Forelimb muscle (tissue), 1 donor: ENCODE measurements around the gene RAB5A. TPM values are rescaled to one million over a fixed set of nuclear protein-coding genes. Genes with fewer than 3 reads are reported as not detected.
"Not testable (repeated sequence)": the region's sequence is repeated elsewhere in the genome, so short reads cannot be mapped to it uniquely, and the experiment has no call there.

Experiments
- DNase-seq: peaks from one replicate; pipeline ENCODE4 v3.0.0-alpha.2; 2013; ENCODE audit warnings: low read depth
- polyA plus RNA-seq: library from polyadenylated mRNA; unstranded; fragments of 120-200 nt; gene quantifications from one replicate; pipeline ENCODE4 v1.2.1, GENCODE V29; 2013; ENCODE audit not compliant: insufficient read length

Gene RAB5A
- polyA plus RNA-seq, 1 donor = 35.4 TPM

DNA sequence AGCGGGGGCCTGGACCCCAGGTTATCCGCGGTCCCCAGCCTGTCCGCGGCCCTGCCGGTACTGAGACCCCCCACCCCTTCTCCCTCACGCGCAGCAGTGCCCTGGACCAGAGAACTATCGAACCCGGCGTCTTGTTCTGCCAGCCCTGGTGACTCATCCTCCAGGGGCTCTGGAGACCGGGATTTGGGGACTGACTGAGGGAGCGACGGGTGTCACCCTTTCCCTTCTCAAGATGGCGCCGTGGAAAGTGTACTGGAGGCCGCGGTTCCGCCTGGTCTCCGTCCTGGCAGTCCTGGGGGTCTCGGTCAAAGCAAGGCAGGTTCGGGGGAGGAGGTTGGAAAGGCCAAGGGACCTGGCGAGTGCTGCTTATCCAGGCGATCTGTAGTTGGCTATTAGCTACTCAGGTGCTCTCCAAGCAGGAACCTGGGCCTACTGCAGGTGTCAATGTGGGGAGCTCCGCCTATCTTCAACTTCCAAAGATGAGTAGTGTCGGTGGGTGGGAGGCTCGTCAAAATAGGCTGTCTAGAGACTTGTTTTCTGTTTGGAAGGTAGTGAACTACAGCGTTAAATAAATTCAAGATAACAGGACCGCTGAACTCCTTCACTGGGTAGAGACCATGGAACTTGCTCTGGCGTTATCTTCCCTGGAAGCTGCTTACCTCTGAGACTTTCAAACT, 790 bp downstream of the RAB5A start:
- DNase-seq = no peak

DNA sequence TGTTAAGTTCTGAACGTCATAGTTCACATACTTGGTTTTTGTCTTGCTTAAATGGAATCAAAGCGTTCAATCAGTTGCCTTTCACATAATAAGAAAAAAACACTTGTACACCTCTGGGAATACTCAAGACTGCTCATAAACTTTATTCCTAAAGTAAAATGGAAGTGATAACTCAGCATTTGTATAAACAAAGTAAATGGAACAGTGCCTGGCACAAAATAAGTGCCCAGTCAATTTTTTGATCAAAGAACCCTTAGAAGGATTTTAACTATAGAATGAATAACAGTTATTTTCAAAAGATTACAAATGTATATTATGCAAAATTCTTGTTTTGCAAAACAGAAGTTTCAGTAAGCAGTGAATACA, 1.3 kb downstream of the RAB5A start:
- no peak for DNase-seq

DNA sequence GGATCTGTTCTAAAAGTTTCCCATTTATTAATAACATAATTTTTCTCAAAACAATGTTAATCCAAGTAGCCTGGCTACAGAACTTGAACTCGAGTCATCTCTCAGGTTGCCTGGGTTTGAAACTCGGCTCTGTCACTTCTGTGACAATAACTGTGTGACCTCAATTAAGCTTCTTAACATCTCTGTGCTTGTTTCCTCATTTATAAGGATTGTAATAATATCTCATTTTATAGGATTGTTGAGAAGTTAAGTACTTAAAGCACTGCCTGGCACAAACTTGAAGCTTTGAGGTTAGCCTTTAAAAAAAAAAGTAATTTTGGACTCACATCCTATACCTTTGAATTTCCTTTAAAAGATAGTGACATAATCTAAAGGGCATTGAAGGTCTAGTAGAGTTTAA, 3.4 kb downstream of the RAB5A start:
- DNase-seq = no peak

DNA sequence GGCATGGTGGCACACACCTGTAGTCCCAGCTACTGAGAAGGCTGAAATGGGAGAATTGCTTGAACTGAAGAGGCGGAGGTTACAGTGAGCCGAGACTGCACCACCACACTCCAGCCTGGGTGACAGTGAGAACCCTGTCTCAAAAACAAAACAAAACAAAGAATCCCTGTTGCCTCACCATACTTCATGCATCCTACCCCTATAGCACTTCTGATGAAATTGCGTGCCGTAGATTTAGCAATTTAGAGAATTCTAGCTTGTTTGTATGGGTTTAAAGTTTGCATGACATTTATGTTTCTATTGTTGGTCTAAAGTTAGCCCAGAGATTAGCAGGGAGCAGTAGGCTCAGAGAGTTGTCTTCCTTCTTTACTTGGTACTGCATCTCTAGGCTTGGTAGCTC, 7.8 kb downstream of the RAB5A start:
- no peak for DNase-seq

DNA sequence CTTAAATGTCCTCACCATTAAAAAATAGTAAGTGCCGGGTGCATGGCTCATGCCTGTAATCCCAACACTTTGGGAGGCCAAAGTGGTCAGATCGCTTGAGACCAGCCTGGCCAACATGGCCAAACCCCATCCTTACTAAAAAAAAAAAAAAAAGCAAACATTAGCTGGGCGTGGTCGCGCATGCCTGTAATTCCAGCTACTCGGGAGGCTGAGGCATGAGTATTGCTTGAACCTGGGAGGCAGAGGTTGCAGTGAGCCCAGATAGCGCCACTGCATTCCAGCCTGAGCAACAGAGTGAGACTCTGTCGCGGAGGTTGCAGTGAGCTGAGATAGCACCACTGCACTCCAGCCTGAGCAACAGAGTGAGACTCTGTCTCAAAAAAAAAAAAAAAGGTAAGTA, 10.5 kb downstream of the RAB5A start:
- DNase-seq = not testable (repeated sequence)

DNA sequence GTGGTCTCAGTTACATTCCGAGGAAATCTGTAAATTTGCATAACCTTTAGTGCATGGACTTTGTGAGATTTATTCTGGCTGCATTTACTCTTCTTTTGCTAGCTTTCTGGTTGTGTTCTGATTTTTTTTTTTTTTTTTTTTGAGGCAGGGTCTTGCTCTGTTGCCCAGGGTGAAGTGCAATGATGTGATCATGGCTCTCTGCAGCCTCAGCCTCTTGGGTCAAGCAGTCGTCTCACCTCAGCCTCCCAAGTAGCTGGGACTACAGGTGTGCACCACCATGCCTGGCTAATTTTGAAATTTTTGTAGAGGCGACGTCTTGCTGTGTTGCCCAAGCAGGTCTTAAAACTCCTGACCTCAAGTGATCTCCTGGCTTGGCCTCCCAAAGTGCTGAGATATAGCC, 12.6 kb downstream of the RAB5A start:
- DNase-seq = no peak

DNA sequence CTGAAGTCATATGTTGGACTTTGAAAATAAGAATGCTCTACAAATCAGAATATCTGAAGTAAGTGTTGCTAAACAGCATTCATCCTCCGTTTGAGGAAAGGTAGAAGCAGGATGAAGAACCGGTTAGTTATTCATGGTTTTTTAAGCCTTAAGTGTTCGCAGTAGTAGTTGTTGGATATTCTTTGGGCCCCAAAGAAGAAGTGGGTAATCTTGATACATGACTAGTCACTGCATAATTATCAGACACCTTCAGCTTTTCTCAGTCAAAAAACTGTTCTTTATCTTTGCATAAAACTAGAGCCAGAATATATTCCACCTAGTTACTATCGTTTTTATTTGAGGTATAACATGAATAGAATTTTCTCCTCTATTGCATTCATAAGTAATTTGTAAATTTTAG, 13.8 kb downstream of the RAB5A start:
- DNase-seq = no peak

DNA sequence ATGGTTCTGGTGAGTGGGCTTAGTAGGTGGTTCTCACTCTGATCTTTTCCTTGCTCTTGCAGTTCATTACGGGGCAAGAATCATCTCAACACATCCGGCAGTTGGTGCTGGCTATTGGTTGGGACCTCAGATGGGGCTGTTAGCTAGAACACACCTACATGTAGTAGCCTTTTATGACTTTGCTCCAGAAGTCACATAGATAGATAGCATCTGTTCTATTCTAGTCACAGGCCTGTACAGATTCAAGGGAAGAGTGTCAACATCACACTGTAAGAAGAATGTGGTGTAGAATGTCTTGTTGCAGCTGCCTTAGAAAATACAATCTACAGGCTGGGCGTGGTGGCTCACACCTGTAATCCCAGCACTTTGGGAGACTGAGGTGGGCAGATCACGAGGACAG, 15.1 kb downstream of the RAB5A start:
- DNase-seq = no peak

DNA sequence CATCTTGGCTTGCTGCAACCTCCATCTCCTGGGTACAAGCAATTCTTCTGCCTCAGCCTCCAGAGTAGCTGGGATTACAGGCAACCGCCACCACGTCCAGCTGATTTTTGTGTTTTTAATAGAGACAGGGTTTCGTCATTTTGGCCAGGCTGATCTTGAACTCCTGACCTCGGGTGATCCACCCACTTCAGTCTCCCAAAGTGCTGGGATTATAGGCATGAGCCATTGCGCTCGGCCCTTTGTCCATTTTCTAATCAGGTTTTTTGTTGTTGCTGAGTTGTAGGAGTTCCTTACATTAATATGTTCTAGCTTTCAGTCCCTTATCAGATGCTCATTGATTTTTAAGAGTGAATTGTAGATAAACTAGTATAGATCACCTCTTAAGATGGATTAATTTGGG, 20.3 kb downstream of the RAB5A start:
- DNase-seq = no peak

DNA sequence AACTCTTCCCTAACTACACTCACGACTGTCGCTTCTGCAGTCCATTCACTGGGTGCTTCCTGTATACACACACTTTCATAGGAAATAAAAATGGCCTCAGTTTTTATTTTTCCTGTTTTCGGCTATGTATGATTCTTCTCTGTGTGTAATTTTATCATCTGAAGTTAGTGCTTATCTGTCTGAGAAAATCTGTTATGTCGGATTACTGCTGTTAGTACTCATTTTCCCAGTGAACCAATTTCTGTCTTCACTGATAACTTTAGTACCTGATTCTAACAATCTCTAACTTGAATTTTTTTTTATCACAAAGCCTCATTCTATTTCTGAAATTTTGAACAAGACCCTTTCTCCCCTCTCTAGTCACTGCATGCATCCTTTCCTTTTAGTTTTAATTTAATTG, 20.9 kb downstream of the RAB5A start:
- DNase-seq = no peak

DNA sequence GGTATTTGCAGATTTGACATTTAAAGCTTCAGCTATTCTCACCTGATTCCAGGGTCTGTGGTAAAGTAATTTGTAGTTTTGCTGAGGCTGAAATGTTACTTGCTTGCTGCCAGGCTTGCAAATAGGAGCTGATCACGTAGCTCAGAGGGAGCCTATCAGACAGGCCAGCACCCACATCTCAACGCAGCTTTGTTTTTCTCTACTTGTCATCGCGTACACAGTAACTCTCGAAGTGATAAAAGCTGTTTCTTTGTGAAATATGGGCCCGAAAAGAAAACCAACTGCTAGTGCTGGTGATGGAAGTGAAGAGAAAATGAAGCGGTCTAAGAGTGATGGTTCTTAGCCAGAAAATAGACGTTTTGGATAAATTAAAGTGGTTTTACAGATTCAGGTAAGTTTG, 23.4 kb downstream of the RAB5A start:
- no peak for DNase-seq

DNA sequence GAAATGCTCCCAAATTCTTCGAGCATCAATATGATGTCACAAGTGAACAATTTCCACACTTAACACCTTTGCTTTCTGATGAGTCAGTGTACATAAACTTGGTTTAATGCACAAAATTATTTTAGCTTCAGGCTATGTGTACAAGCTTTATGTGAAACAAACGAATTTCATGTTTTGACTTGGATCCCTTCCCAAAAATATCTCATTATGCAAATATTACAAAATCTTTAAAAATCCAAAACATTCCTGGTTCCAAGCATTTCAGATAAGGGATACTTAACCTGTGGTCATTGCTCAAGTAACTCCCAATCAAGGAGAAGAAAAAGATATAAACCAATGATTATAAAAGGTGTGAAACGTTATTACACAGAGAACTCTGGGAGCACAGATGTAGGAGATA, 25.2 kb downstream of the RAB5A start:
- DNase-seq = no peak

DNA sequence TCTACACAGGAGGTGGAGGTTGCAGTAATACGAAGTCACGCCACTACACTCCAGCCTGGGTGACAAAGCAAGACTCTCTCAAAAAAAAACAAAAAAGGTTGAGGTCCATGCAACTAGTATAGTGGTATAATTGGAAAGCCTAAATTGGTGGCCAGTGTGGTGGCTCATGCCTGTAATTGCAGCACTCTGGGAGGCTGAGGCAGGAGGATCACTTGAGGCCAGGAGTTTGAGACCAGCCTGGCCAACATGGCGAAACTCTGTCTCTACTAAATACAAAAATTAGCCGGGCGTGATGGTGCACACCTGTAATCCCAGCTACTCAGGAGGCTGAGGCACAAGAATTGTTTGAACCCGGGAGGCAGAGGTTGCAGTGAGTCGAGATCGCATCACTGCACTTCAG, 42.0 kb downstream of the RAB5A start:
- not testable (repeated sequence) for DNase-seq

DNA sequence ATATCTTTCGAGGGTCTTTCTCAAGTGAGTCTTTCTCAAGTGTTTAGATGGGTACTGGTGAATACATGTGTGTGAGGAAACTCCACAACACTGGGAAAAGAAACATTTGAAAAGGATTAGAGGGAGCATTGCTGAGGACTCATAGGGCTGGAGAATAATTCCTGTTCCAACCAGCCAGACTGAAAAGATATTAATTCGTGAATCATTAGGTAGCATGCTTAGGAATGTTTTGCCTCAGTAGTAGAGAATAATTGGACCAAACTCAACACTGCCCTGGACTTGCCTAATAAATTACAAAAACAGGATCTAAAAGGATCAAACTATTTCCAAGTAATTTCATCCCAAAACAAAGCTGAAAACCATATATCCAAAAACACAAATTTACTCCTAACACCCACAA, 47.9 kb downstream of the RAB5A start:
- DNase-seq = peak; percentile 9

DNA sequence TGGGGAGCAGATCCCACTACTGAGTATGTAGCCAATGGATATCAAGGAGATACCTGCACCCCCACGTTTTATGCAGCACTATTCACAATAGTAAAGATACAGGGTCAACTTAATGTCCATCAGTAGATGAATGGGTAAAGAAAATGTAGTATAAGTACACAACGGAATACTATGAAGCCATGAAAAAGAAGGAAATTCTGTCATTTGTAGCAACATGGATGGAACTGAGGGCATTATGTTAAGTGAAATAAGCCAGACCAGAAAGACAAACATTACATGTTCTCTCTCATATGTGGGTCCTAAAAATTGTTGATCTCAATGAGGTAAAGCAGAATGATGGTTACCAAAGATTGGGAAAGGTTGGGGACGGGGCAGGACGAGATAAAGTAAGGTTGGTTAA, 50.6 kb downstream of the RAB5A start:
- DNase-seq = no peak

DNA sequence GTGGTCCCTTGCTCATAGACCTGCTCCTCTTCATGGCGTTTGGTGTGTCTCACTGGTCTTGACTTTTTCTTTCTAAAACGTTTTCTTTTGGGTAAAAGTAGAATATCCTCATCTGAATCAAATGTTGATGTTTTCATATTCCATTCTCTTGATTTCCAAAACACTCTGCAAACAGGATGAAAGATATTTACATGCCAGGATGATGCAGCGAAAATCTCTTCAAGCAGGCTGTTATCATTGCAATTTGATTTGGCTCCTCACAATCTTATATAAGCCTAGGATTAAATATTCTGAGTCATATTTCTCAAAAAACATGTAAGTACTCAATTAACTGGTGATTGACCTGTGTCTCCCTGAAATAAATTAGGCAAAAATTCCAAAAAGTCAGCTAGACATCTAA, 55.0 kb downstream of the RAB5A start:
- no peak for DNase-seq

DNA sequence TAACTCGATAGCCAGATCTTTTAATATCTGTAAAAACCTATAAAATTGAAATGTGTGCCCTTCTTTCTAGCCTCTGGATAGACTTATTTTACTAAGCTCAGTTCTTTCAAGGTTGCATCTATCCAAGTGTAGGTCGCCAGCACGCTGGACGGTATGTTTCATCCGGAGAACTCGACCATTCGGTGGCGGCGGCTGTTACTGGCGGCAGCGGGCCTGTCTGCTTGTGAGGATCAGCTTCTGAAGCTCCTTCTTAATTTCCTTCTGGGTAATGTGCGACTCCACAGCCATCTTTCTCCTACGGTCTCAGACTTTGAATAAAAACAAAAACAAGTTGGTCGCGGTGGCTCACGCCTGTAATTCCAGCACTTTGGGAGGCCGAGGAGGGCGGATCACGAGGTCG, 61.1 kb downstream of the RAB5A start:
- no peak for DNase-seq

DNA sequence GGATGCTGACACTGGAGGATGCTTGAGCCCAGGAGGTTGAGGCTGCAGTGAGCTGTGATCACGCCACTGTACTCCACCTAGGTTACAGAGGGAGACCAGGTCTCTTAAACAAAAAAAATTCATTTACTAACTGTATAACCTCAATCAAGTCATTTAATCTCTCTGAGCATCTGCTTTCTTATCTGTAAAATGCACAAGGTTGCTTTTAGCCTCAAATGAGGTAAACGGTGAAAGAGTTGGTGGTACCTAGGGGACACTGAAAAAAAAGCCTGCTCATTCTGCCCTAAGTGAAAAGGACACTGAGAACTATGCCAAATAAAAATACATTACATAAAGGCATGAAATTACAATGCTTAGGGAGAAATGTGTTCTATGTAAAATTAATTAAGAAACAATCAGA, 61.7 kb downstream of the RAB5A start:
- DNase-seq = no peak

DNA sequence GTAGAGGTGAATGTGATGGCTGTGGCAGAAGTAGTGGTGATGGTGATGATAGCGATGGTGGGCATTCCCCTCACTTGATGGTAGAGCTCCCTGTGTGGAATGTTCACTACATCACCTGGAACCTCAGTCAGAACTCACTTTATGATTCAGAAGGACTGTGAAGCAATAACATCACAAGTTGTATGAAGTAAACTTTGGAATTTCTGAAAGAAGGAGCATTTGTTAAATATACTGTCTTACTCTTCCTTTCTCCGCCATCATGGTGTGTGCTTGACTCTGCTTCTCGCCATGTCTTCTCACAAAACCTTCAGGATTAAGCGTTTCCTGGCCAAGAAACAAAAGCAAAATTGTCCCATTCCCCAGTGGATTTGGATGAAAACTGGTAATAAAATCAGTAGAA, 65.3 kb downstream of the RAB5A start, which contains the start of gene PP2D1:
PP2D1 (minus strand) TSS at position 101 of the 400 bp plus-strand sequence. CDS start 192 bp downstream, outside the sequence.
- no peak for DNase-seq

DNA sequence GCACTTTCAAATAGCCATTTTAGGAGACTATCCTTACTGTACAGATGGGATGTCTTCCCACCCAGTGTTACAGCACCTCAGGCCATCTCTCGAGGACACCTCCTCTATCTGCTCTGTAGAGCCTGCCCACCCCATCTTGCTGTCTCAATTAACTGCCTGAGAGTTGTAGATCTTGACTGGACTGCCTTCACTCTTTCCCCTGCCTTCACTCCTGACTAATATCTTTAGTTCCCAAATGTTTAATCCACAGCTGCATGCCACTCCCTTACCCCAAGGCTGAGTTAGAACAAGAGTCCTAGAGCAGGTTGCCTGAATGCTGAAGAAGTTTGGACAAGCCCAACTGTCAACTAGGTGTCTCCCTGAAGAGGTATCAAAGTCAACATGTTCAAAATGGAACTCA, 66.5 kb downstream of the RAB5A start:
- no peak for DNase-seq

DNA sequence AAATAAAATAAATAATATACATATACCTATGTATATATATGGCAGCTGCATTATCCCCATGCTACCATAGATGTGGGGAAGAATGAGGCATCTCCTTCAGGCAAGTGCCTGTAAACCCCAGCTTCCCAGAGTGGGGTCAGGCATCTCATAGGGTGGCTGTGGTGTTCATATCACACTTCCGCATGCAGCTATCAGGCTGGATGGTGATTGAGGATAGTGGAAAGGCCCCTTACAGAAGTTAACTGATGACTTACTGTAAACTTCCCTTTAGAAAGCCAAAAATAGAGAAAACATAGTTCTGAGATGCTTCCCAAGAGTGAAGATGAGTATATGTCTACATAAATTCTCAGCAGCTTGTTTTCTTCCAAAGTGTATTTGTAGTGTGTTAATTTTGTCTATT, 68.6 kb downstream of the RAB5A start:
- no peak for DNase-seq

DNA sequence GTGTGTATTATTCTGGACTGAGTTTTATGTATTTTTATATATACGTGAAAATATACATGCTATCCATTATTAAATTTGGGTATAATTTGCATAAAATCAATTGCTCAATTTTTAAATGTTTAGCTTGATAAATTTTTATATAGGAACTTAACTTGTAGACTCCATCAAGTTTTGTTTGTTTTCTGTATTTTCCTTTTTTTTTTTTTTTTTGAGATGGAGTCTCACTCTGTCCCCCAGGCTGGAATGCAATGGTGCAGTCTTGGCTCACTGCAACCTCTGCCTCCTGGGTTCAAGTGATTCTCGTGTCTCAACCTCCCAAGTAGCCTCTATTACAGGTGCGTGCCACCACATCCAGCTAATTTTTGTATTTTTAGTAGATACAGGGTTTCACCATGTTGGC, 69.2 kb downstream of the RAB5A start:
- DNase-seq = not testable (repeated sequence)

DNA sequence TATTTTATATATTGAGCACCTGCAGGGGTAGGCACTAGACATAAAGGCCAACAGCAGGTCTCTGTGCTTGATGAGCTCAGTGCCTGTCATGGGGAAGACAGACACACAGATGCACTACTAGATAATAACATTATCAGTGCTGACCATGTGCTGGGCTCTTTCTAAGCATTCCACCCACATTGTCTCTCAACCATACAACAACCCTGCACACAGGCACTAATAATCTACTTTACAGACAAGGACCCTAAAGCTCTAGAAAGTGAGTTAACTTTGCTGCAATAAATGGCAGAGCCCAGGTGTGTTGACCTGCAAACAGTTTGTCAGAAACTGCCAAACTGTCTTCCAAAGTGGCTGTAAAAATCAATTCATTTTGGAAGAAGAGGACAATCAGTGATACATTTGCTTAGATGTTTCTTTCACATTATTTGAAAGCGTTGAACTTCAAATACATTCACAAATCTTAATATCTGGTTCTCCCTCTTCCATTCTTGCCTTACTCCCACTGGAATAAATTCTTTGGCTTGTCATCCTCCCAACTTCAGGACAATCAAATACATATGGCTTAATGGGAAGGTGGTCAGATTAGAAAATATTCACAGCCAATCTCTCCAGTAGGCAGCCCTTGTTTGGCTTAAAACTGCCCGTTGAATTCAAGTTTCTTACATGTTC, 76.2 kb downstream of the RAB5A start:
- no peak for DNase-seq
